ENCODE measurements around the gene UST. TPM values are rescaled to one million over a fixed set of nuclear protein-coding genes. Genes with fewer than 3 reads are reported as not detected.
A peak's percentile ranks its signal among the peaks of the same experiment; 100 is the strongest.
"Not testable (repeated sequence)": the region's sequence is repeated elsewhere in the genome, so short reads cannot be mapped to it uniquely, and the experiment has no call there.

Gene UST
- total RNA-seq, 2 experiments from 2014 or later, result 0.29 to 0.50 TPM

DNA sequence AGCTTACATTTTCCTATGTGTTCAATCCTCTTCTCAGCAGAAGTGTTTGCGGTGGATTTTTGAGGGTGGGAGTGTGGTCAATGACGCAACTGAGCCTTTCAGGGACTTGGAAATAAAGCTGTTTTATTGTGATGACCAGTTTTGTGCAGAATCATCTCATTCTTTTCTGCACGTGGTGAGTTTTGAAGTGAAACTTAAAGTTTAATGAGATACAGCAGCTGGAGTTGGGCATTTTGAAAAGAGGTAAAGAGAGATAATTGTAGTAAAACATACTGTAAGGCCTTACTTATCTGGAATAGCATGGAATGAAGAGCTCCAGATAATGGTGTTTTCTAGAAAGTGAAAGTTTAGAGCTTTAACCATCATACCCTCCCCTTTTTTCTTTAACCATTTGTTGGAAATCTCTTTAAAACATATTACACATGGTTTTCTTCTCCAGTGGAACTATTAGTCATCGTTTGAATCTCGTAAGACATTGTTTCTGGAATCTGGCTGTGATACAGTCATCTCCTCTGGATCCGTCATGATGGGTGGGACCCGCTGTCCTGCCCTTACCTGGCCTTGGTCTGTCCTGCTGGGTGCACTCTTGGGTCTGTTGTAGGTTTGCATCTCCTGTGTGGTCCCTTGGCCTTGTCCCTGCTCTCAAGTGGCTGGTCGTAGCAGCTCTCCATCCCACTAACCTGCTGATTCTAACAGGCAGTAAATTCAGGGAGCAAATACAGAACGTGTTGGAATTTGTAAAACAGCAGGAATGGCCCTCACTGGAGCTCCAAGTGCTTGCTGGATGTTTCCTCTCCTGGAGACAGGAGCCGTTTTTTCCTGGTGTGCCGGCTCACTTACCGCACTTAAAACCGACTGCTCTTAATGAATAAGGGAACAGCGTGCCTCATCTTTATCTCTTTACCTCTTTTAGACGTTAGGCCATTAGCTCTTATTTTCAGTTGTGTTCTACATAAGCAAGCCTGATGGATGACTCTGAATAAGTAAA, 29.8 kb downstream of the UST start:
- CTCF ChIA-PET, result interaction anchor here (1.3 kb wide), 1 partner anchor 8 kb away, joined by 3 read pairs; no protein-coding TSS in a partner anchor
- Mint-ChIP-seq H3K4me3 (no peak overlapping the region), H3K36me3 (ENCODE audit: low read depth) (no peaks in the 10 kb centered on the region), H3K9me3 (no peaks in the 10 kb centered on the region), H3K4me1 (peaks cover 20% of the 10 kb centered on the region), H3K27ac (no peak overlapping the region), H3K27me3 (peaks cover 5% of the 10 kb centered on the region)
- POLR2A ChIA-PET, result no interaction called here
- no peak for DNase-seq

DNA sequence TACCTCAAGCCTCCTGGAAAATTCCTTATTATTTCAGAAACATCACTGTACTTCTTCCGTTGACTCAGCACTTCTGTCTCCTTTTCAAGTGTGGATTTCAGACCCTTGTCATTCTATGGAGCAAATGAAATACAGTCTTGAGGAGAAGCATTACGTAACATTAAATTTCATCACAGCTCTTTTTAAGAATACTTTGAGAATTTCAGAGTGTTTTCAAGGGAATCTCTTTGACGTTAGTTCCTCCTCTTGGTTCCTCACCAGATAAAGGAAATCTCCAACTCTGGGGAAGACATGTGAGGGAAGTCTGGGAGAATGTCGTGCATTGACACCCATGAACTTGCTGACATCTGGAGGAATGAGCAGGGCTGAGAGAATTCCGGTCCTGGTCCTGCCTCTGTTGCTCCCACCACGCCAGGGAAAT, 32.3 kb downstream of the UST start:
- Mint-ChIP-seq H3K27me3 (no peaks in the 10 kb centered on the region), H3K4me1 (peaks cover 20% of the 10 kb centered on the region), H3K36me3 (ENCODE audit: low read depth) (no peaks in the 10 kb centered on the region), H3K27ac (no peak overlapping the region), H3K9me3 (no peaks in the 10 kb centered on the region), H3K4me3 (no peak overlapping the region)
- no peak for DNase-seq
- ChIA-PET CTCF (interaction anchor here (1.4 kb wide), 1 partner anchor 8 kb away, joined by 5 read pairs; no protein-coding TSS in a partner anchor), POLR2A (no interaction called here)

DNA sequence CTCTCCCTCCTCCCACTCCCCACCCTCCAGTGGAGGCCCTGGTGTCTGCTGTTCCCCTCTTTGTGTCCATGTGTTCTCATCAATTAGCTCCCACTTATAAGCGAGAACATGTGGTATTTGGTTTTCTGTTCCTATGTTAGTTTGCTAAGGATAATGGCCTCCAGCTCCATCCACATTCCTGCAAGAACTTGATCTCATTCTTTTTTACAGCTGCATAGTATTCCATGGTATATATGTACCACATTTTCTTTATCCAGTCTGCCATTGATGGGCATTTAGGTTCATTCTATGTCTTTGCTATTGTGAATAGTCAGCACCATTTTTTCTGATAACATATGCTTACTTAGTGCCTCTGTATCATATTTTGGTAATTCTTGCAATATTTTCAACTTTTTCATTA, 33.6 kb downstream of the UST start:
- CTCF ChIA-PET; H3K36me3 Mint-ChIP-seq (ENCODE audit: low read depth); DNase-seq; H3K9me3 Mint-ChIP-seq; H3K27me3 Mint-ChIP-seq; H3K27ac Mint-ChIP-seq; POLR2A ChIA-PET; H3K4me3 Mint-ChIP-seq: not testable (repeated sequence)
- peaks cover 20% of the 10 kb centered on the region for H3K4me1 Mint-ChIP-seq

GRCh38 chr6:148780918-148781436, 34.1 kb downstream of the UST start:
- no peak for DNase-seq
- Mint-ChIP-seq H3K36me3 (ENCODE audit: low read depth) (no peaks in the 10 kb centered on the region), H3K4me3 (no peak overlapping the region), H3K27me3 (no peaks in the 10 kb centered on the region), H3K27ac (peak overlapping the region; percentile 32), H3K4me1 (peaks cover 20% of the 10 kb centered on the region), H3K9me3 (no peaks in the 10 kb centered on the region)
- POLR2A ChIA-PET, result no interaction called here
- CTCF ChIA-PET, result interaction anchor here (1.2 to 1.4 kb wide), 2 partner anchors 9 to 12 kb away, joined by 3 to 4 read pairs; no protein-coding TSS in a partner anchor

DNA sequence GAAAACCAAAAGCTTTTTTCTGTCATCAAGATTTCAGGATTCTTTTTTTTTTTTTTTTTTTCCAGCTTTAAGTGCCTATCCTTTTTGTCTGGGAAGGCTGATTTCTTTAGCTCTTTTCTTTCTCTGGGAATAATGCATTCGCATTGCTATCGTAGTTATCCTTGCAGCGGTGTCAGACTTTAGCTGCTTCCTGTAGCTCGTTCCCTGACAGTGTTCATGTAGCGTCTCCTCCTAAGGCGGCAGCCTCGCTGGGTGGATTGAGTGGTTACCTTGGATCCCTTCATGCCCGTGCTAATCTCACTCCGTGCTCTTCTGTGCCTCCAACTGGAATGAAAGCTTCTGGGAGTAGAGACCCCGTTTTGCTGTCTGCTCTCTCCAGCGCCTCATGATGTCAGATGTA, 43.1 kb downstream of the UST start:
- H3K27ac Mint-ChIP-seq, result no peak overlapping the region
- H3K4me1 Mint-ChIP-seq, result no peaks in the 10 kb centered on the region
- H3K9me3 Mint-ChIP-seq, result peaks cover 6% of the 10 kb centered on the region
- POLR2A ChIA-PET, result no interaction called here
- peaks cover 6% of the 10 kb centered on the region for H3K27me3 Mint-ChIP-seq
- H3K36me3 Mint-ChIP-seq (ENCODE audit: low read depth), result no peaks in the 10 kb centered on the region
- CTCF ChIA-PET, result no interaction called here
- DNase-seq, result no peak
- no peak overlapping the region for H3K4me3 Mint-ChIP-seq

DNA sequence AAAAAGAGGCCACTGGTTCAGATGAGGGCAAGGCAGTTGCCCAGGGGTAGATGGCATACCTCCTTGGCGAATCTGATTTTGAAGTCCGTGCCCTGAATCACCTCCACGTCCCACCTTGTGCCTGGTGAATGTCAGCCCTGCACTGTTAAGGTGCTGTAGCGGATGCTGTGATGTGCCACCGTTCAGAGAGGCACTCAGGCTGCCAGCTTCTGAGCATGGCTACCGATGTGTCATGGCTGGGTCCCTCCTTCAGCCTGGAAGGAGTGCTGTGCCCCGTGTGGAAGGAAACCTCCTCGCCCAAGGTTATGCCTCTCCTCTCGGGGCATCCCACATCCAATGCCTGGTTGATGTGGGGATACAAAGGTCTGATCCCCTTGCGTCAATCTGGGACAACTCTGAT, 43.6 kb downstream of the UST start:
- ChIA-PET POLR2A (no interaction called here), CTCF (no interaction called here)
- H3K27ac Mint-ChIP-seq, result no peak overlapping the region
- H3K4me1 Mint-ChIP-seq, result no peaks in the 10 kb centered on the region
- DNase-seq, result no peak
- peaks cover 6% of the 10 kb centered on the region for H3K27me3 Mint-ChIP-seq
- no peak overlapping the region for H3K4me3 Mint-ChIP-seq
- no peaks in the 10 kb centered on the region for H3K36me3 Mint-ChIP-seq (ENCODE audit: low read depth)
- H3K9me3 Mint-ChIP-seq, result peaks cover 6% of the 10 kb centered on the region

DNA sequence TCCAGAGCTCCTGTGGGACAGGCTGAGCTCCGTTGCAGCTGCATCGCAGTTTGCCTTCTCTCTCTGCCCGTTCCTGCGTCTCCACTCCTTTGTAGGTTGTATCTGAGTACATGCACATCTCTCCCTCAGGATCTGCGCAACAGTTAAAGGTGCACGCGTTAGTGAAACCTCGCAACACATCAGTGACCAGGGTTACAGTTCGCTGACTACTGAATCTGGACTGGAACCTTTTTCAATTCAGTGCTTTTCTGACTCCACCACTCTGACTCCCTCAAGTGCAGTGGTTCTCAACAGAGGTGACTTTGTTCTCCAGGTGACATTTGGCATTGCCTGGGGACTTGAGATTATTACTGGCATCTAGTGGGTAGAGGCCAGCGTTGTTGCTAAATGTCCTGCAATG, 44.0 kb downstream of the UST start:
- H3K27ac Mint-ChIP-seq, result no peak overlapping the region
- no peak for DNase-seq
- H3K9me3 Mint-ChIP-seq, result peaks cover 6% of the 10 kb centered on the region
- ChIA-PET CTCF (no interaction called here), POLR2A (no interaction called here)
- no peaks in the 10 kb centered on the region for H3K4me1 Mint-ChIP-seq
- no peak overlapping the region for H3K4me3 Mint-ChIP-seq
- H3K27me3 Mint-ChIP-seq, result peaks cover 6% of the 10 kb centered on the region
- H3K36me3 Mint-ChIP-seq (ENCODE audit: low read depth), result no peaks in the 10 kb centered on the region

- no peak for DNase-seq
- no peak overlapping the region for H3K4me3 Mint-ChIP-seq
- H3K36me3 Mint-ChIP-seq (ENCODE audit: low read depth), result no peaks in the 10 kb centered on the region
- CTCF ChIA-PET, result no interaction called here
- peaks cover 6% of the 10 kb centered on the region for H3K9me3 Mint-ChIP-seq
- no peaks in the 10 kb centered on the region for H3K4me1 Mint-ChIP-seq
- H3K27ac Mint-ChIP-seq, result no peak overlapping the region
- POLR2A ChIA-PET, result no interaction called here
- peaks cover 6% of the 10 kb centered on the region for H3K27me3 Mint-ChIP-seq
These were observed 44.5 kb downstream of the UST start for GRCh38 chr6:148791372-148791771.

DNA sequence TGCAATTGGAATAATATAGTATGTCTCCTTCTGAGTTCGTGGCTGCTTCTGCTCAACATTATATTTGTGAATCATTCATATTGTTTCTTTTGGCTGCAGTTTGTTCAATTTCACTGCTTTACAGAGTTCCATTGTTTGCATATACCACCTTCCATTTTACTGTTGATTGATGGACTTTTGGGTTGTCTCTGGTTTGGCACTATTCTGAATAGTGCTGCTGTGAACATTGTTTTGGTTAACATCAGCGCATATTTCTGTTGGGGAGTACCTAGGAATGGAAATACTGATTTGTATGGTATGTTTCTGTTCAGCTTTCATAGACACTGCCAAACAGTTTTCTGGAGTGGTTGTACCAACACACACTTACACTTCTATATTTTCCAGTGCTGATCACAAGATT, 46.9 kb downstream of the UST start:
- CTCF ChIA-PET, result no interaction called here
- Mint-ChIP-seq H3K4me1 (no peaks in the 10 kb centered on the region), H3K27me3 (peaks cover 4% of the 10 kb centered on the region), H3K36me3 (ENCODE audit: low read depth) (no peaks in the 10 kb centered on the region), H3K9me3 (peaks cover 6% of the 10 kb centered on the region), H3K4me3 (no peak overlapping the region), H3K27ac (no peak overlapping the region)
- no peak for DNase-seq
- POLR2A ChIA-PET, result interaction anchor here (0.6 kb wide), 1 partner anchor 104 kb away, joined by 4 read pairs; no protein-coding TSS in a partner anchor

GRCh38 chr6:148794797-148795196, 48.0 kb downstream of the UST start:
- no peaks in the 10 kb centered on the region for H3K4me1 Mint-ChIP-seq
- H3K36me3 Mint-ChIP-seq (ENCODE audit: low read depth), result no peaks in the 10 kb centered on the region
- no peak overlapping the region for H3K4me3 Mint-ChIP-seq
- H3K9me3 Mint-ChIP-seq, result peaks cover 6% of the 10 kb centered on the region
- POLR2A ChIA-PET, result no interaction called here
- no peak overlapping the region for H3K27ac Mint-ChIP-seq
- DNase-seq, result no peak
- H3K27me3 Mint-ChIP-seq, result peaks cover 4% of the 10 kb centered on the region
- CTCF ChIA-PET, result interaction anchor here (0.6 kb wide), 1 partner anchor 34 kb away, joined by 3 read pairs; no protein-coding TSS in a partner anchor

- no peak for DNase-seq
- ChIA-PET CTCF (interaction anchor here (0.6 kb wide), 1 partner anchor 35 kb away, joined by 3 read pairs; no protein-coding TSS in a partner anchor), POLR2A (no interaction called here)
- Mint-ChIP-seq H3K9me3 (peaks cover 6% of the 10 kb centered on the region), H3K4me1 (no peaks in the 10 kb centered on the region), H3K4me3 (no peak overlapping the region), H3K27me3 (peaks cover 7% of the 10 kb centered on the region), H3K36me3 (ENCODE audit: low read depth) (no peaks in the 10 kb centered on the region), H3K27ac (no peak overlapping the region)
These were observed 48.7 kb downstream of the UST start for GRCh38 chr6:148795563-148795962.

GRCh38 chr6:148799647-148800046, 52.8 kb downstream of the UST start:
- Mint-ChIP-seq H3K9me3 (no peaks in the 10 kb centered on the region), H3K27me3 (peaks cover 7% of the 10 kb centered on the region), H3K4me1 (no peaks in the 10 kb centered on the region), H3K36me3 (ENCODE audit: low read depth) (no peaks in the 10 kb centered on the region), H3K27ac (no peak overlapping the region), H3K4me3 (no peak overlapping the region)
- CTCF ChIA-PET, result no interaction called here
- POLR2A ChIA-PET, result no interaction called here
- no peak for DNase-seq

GRCh38 chr6:148800536-148800935, 53.7 kb downstream of the UST start:
- no peak overlapping the region for H3K4me3 Mint-ChIP-seq
- no peak for DNase-seq
- POLR2A ChIA-PET, result no interaction called here
- CTCF ChIA-PET, result interaction anchor here (0.6 to 1.2 kb wide), 2 partner anchors 8 to 15 kb away, joined by 3 read pairs; no protein-coding TSS in a partner anchor
- H3K4me1 Mint-ChIP-seq, result no peaks in the 10 kb centered on the region
- no peak overlapping the region for H3K27ac Mint-ChIP-seq
- peaks cover 9% of the 10 kb centered on the region for H3K27me3 Mint-ChIP-seq
- H3K9me3 Mint-ChIP-seq, result no peaks in the 10 kb centered on the region
- H3K36me3 Mint-ChIP-seq (ENCODE audit: low read depth), result no peaks in the 10 kb centered on the region
